Measurements from ENCODE around the gene SERPINB6.

The SERPINB6 gene

DNA sequence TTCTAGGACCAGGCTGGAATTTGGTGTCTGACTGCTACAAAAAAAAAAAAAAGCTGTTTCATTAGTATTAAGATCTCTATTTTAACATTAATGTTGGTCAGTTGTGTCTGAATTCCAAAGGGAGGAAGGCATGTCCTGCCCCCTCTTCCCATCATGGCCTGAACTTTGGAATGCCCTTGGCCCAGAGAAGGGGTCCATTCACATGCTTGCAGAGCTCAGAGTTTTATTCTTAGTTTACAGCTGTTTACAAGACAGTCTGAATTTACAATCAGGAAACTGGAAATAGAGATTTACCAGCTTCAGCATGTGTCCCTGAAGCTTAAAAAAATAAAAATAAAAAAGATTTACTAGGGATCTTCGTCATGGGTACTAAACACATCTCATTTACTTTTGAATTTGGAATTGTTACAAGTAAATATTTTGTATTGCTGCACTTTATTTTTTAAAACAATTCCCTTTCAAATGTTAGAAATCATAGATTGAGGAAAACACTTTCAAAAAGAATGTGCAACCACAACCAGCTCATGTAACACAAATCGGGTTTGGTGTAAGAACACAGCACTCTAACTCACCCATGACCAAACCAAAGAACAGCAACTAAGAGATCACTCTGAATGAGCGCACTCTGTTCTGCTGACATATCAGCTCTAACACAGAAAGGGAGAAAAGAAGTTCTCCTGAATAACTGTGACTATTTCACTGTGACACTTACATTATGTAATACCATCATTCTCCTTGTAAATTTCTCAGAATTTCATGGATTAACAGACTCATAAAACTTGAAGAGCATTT lies 6.6 kb upstream of the SERPINB6 start:
- Histone ChIP-seq H3K27me3 (ENCODE audit: insufficient read depth, poor library complexity, severe bottlenecking) (no peaks in the 10 kb centered on the region), H3K27ac (replicated peaks) (no peak overlapping the region), H3K4me3 (replicated peaks; ENCODE audit: insufficient read depth, low read length) (no peak overlapping the region)
- no peak for DNase-seq (ENCODE audit: low read depth in 1 of 2, low spot score in 1 of 2)
- TF ChIP-seq SPI1 (IDR thresholded peaks at IDR 0.05; ENCODE audit: borderline replicate concordance, low read depth) (no peak), POLR2AphosphoS5 (IDR thresholded peaks at IDR 0.05; ENCODE audit: low read depth) (no peak), GABPA (IDR thresholded peaks at IDR 0.05; ENCODE audit: low read depth) (no peak)
- TF ChIP-seq, protein P1, sequence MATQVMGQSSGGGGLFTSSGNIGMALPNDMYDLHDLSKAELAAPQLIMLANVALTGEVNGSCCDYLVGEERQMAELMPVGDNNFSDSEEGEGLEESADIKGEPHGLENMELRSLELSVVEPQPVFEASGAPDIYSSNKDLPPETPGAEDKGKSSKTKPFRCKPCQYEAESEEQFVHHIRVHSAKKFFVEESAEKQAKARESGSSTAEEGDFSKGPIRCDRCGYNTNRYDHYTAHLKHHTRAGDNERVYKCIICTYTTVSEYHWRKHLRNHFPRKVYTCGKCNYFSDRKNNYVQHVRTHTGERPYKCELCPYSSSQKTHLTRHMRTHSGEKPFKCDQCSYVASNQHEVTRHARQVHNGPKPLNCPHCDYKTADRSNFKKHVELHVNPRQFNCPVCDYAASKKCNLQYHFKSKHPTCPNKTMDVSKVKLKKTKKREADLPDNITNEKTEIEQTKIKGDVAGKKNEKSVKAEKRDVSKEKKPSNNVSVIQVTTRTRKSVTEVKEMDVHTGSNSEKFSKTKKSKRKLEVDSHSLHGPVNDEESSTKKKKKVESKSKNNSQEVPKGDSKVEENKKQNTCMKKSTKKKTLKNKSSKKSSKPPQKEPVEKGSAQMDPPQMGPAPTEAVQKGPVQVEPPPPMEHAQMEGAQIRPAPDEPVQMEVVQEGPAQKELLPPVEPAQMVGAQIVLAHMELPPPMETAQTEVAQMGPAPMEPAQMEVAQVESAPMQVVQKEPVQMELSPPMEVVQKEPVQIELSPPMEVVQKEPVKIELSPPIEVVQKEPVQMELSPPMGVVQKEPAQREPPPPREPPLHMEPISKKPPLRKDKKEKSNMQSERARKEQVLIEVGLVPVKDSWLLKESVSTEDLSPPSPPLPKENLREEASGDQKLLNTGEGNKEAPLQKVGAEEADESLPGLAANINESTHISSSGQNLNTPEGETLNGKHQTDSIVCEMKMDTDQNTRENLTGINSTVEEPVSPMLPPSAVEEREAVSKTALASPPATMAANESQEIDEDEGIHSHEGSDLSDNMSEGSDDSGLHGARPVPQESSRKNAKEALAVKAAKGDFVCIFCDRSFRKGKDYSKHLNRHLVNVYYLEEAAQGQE (IDR thresholded peaks at IDR 0.05; ENCODE audit: insufficient replicate concordance, low read depth): no peak
- TF ChIP-seq, protein P2, sequence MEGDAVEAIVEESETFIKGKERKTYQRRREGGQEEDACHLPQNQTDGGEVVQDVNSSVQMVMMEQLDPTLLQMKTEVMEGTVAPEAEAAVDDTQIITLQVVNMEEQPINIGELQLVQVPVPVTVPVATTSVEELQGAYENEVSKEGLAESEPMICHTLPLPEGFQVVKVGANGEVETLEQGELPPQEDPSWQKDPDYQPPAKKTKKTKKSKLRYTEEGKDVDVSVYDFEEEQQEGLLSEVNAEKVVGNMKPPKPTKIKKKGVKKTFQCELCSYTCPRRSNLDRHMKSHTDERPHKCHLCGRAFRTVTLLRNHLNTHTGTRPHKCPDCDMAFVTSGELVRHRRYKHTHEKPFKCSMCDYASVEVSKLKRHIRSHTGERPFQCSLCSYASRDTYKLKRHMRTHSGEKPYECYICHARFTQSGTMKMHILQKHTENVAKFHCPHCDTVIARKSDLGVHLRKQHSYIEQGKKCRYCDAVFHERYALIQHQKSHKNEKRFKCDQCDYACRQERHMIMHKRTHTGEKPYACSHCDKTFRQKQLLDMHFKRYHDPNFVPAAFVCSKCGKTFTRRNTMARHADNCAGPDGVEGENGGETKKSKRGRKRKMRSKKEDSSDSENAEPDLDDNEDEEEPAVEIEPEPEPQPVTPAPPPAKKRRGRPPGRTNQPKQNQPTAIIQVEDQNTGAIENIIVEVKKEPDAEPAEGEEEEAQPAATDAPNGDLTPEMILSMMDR (IDR thresholded peaks at IDR 0.05; ENCODE audit: insufficient read depth, low read length): no peak

DNA sequence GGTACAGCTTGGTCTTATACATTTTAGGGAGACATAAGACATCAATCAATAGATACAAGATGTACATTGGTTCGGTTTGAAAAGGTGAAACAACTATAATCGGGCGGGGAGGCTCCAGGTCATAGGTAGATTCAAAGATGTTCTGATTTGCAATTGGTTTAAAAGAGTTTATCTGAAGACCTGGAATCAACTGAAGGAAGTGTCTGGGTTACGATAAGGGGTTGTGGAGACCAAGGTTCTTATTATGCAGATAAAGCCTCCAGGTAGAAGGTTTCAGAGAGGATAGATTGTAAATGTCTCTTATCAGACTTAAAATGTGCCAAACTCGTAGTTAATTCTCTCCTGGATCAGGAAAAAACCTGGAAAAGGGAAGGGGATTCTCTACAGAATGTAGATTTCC lies 5.9 kb upstream of the SERPINB6 start:
- TF ChIP-seq SPI1 (IDR thresholded peaks at IDR 0.05; ENCODE audit: borderline replicate concordance, low read depth) (no peak), GABPA (IDR thresholded peaks at IDR 0.05; ENCODE audit: low read depth) (no peak), POLR2AphosphoS5 (IDR thresholded peaks at IDR 0.05; ENCODE audit: low read depth) (no peak)
- TF ChIP-seq, protein P2 (IDR thresholded peaks at IDR 0.05; ENCODE audit: insufficient read depth, low read length): no peak
- TF ChIP-seq, protein P1 (IDR thresholded peaks at IDR 0.05; ENCODE audit: insufficient replicate concordance, low read depth): no peak
- DNase-seq (ENCODE audit: low read depth in 1 of 2, low spot score in 1 of 2): no peak
- no peak overlapping the region for H3K4me3 ChIP-seq (replicated peaks; ENCODE audit: insufficient read depth, low read length)
- H3K27ac ChIP-seq (replicated peaks): no peak overlapping the region
- H3K27me3 ChIP-seq (ENCODE audit: insufficient read depth, poor library complexity, severe bottlenecking): no peaks in the 10 kb centered on the region

DNA sequence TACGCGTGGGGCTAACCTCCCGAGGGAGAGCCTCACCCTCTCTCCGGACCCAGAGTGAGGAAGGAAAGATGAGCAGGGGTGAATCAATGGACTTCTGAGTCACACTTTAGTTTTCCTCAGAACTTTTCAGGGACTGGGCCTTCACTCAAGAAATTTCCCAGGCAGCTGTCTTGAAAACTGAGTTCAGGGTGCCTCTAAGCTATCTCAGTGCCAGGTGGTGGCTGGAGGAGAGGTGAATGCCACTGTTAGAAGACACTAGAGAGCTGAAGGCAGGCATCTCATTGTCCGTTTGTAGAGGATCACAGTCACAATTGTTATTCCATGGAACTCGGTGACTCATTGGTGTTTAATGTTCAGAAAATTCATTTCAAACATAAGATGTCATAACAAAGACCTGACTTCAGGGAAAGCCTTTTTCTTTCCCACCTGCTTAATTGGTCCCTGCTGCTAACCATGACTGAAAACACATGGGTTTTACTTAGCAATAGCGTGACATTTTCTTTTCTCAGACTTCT lies 5.3 kb upstream of the SERPINB6 start:
- TF ChIP-seq, protein P1 (IDR thresholded peaks at IDR 0.05; ENCODE audit: insufficient replicate concordance, low read depth): no peak
- TF ChIP-seq SPI1 (IDR thresholded peaks at IDR 0.05; ENCODE audit: borderline replicate concordance, low read depth) (no peak), GABPA (IDR thresholded peaks at IDR 0.05; ENCODE audit: low read depth) (no peak), POLR2AphosphoS5 (IDR thresholded peaks at IDR 0.05; ENCODE audit: low read depth) (no peak)
- TF ChIP-seq, protein P2 (IDR thresholded peaks at IDR 0.05; ENCODE audit: insufficient read depth, low read length): no peak
- Histone ChIP-seq H3K4me3 (replicated peaks; ENCODE audit: insufficient read depth, low read length) (no peak overlapping the region), H3K27ac (replicated peaks) (no peak overlapping the region), H3K27me3 (ENCODE audit: insufficient read depth, poor library complexity, severe bottlenecking) (no peaks in the 10 kb centered on the region)
- no peak for DNase-seq (ENCODE audit: low read depth in 1 of 2, low spot score in 1 of 2)

Data from HL-60 (cell line).